CD4-positive, alpha-beta memory T cell (primary cell): ENCODE data around the gene SSR4. TPM values are rescaled to one million over a fixed set of nuclear protein-coding genes. Genes with fewer than 3 reads are reported as not detected.

ENCODE experiments used
- CTCF ChIA-PET: fragments of 350-600 bp; sonication (Branson Sonifier 250); formaldehyde crosslinking; loops from one replicate; lab custom pipeline; 2021; ENCODE audit warnings: inconsistent platforms; ENCODE audit not compliant: partially characterized antibody; lab: Charles Lee
- POLR2A ChIA-PET: fragments of 350-600 bp; sonication (Branson Sonifier 250); formaldehyde crosslinking; loops from one replicate; lab custom pipeline; 2021; ENCODE audit not compliant: partially characterized antibody; lab: Charles Lee
- DNase-seq, 5 donors: peaks; one replicate each; pipeline versions ENCODE4 v3.0.0 to v3.0.0-alpha.2; 2020 to 2022; ENCODE audit warnings: mixed read lengths in 1 of 5
- H3K27ac ChIP-seq: one replicate; pipeline ENCODE4 v1.7.0; 2013; ENCODE audit warnings: low read depth, low read length
- H3K27me3 ChIP-seq: 2 replicates; pipeline ENCODE4 v1.7.0; 2013; ENCODE audit warnings: mild to moderate bottlenecking, low read length, moderate library complexity; ENCODE audit not compliant: insufficient read depth
- H3K36me3 ChIP-seq: 2 replicates; pipeline ENCODE4 v1.7.0; 2013; ENCODE audit warnings: mild to moderate bottlenecking, low read length, moderate library complexity; ENCODE audit not compliant: insufficient read depth
- H3K4me1 ChIP-seq: 2 replicates; pipeline ENCODE4 v1.7.0; 2013; ENCODE audit warnings: mild to moderate bottlenecking, low read length, moderate library complexity; ENCODE audit not compliant: insufficient read depth
- H3K4me3 ChIP-seq, 2 donors: one replicate each; pipeline ENCODE4 v1.7.0; 2013; ENCODE audit warnings: low read length in 2 of 2, mild to moderate bottlenecking in 1 of 2
- H3K9me3 ChIP-seq, 2 donors: one replicate each; pipeline ENCODE4 v1.7.0; 2013; ENCODE audit warnings: low read length in 2 of 2, control low read depth in 1 of 2; ENCODE audit not compliant: control insufficient read depth in 1 of 2
- H3K27ac Mint-ChIP-seq, 7 donors: one replicate each; pipeline ENCODE4 v1.8.0; 2020 to 2021; ENCODE audit warnings: mixed read lengths in 7 of 7, mild to moderate bottlenecking in 6 of 7, inconsistent platforms in 3 of 7, moderate library complexity in 3 of 7
- H3K27me3 Mint-ChIP-seq, 2 donors: one replicate each; pipeline ENCODE4 v1.8.0; 2020 to 2021; ENCODE audit warnings: mixed read lengths in 2 of 2
- H3K36me3 Mint-ChIP-seq, 2 donors: one replicate each; pipeline ENCODE4 v1.8.0; 2020 to 2021; ENCODE audit warnings: mixed read lengths in 2 of 2, inconsistent platforms in 1 of 2, mild to moderate bottlenecking in 1 of 2
- H3K4me1 Mint-ChIP-seq, 4 donors: one replicate each; pipeline ENCODE4 v1.8.0; 2020 to 2021; ENCODE audit warnings: mixed read lengths in 4 of 4, mild to moderate bottlenecking in 1 of 4
- H3K4me3 Mint-ChIP-seq, 8 donors: one replicate each; pipeline ENCODE4 v1.8.0; 2020 to 2021; ENCODE audit warnings: mixed read lengths in 8 of 8, mild to moderate bottlenecking in 7 of 8, moderate library complexity in 6 of 8, inconsistent platforms in 3 of 8
- H3K9me3 Mint-ChIP-seq, 8 donors: one replicate each; pipeline ENCODE4 v1.8.0; 2020 to 2021; ENCODE audit warnings: mixed read lengths in 8 of 8, mild to moderate bottlenecking in 5 of 8, inconsistent platforms in 3 of 8, moderate library complexity in 1 of 8
- intact Hi-C: fragments of 100-400 bp; cut with micrococcal nuclease; formaldehyde crosslinking; loops from one replicate; pipeline ENCODE4 v1.15.1; 2023
- polyA plus RNA-seq, 2 donors: library from polyadenylated mRNA; unstranded; fragments of 300-500 nt; fragmentation: Illumina TruSeq; gene quantifications; one replicate each; pipeline ENCODE4 v1.2.3, GENCODE V29; 2021
- total RNA-seq, 2 experiments: library from RNA; stranded (reverse); gene quantifications; one replicate each; pipeline ENCODE4 v1.2.3, GENCODE V29; 2021

The SSR4 gene
- total and polyA plus RNA-seq, 4 experiments from 2014 or later: 216 to 618 (median 350) TPM

- H3K9me3 Mint-ChIP-seq: no peaks in the 10 kb centered on the region
- Histone ChIP-seq H3K36me3 (no peaks in the 10 kb centered on the region), H3K4me1 (no peaks in the 10 kb centered on the region), H3K4me3 (no peak overlapping the region), H3K9me3 (no peaks in the 10 kb centered on the region), H3K27ac (no peak overlapping the region), H3K27me3 (no peaks in the 10 kb centered on the region)
- intact Hi-C loops: no loop called here
- H3K36me3 Mint-ChIP-seq: no peaks in the 10 kb centered on the region
- DNase-seq: no peak
- ChIA-PET CTCF (no interaction called here), POLR2A (no interaction called here)
- peaks cover 3 to 6% of the 10 kb centered on the region in 2 donors for H3K27me3 Mint-ChIP-seq
- peak overlapping the region in 2 of 7 donors; percentile 45 to 48 for H3K27ac Mint-ChIP-seq
- H3K4me3 Mint-ChIP-seq: no peak overlapping the region
- peaks cover 0 to 7% (median 4%) of the 10 kb centered on the region in 4 donors for H3K4me1 Mint-ChIP-seq
Measured at GRCh38 chrX:153779891-153780677, 14.4 kb upstream of the SSR4 start.

- Histone ChIP-seq H3K27me3 (no peaks in the 10 kb centered on the region), H3K9me3 (no peaks in the 10 kb centered on the region), H3K27ac (no peak within 1 kb of the TSS), H3K4me1 (no peaks in the 10 kb centered on the region), H3K4me3 (no peak within 1 kb of the TSS), H3K36me3 (no peaks in the 10 kb centered on the region)
- H3K36me3 Mint-ChIP-seq: peaks cover 0 to 2% of the 10 kb centered on the region in 2 donors
- peaks cover 0 to 7% (median 4%) of the 10 kb centered on the region in 4 donors for H3K4me1 Mint-ChIP-seq
- no peak for DNase-seq
- ChIA-PET CTCF (no interaction called here), POLR2A (interaction anchor here (0.9 kb wide), 1 partner anchor 145 kb away, joined by 3 read pairs; the partner anchor contains the start of gene ARHGAP4)
- intact Hi-C loops: no loop called here
- H3K9me3 Mint-ChIP-seq: no peaks in the 10 kb centered on the region
- peaks cover 3 to 6% of the 10 kb centered on the region in 2 donors for H3K27me3 Mint-ChIP-seq
- no peak within 1 kb of the TSS for H3K4me3 Mint-ChIP-seq
- H3K27ac Mint-ChIP-seq: peak within 1 kb of the TSS in 1 of 7 donors; percentile 48
Measured at GRCh38 chrX:153780678-153781427, 13.6 kb upstream of the SSR4 start, which contains the start of gene SRPK3. SRPK3 (plus strand) TSS chrX:153781041; CDS start chrX:153781087, 46 bp downstream.

- Histone ChIP-seq H3K27ac (no peak overlapping the region), H3K9me3 (no peaks in the 10 kb centered on the region), H3K36me3 (no peaks in the 10 kb centered on the region), H3K4me3 (no peak overlapping the region), H3K27me3 (no peaks in the 10 kb centered on the region), H3K4me1 (no peaks in the 10 kb centered on the region)
- H3K27me3 Mint-ChIP-seq: peaks cover 3 to 6% of the 10 kb centered on the region in 2 donors
- no peak for DNase-seq
- intact Hi-C loops: no loop called here
- ChIA-PET POLR2A (interaction anchor here (0.7 to 1.5 kb wide), 3 partner anchors 10 to 145 kb away, joined by 3 read pairs; partner anchors contain the start of gene ARHGAP4), CTCF (no interaction called here)
- no peak overlapping the region for H3K27ac Mint-ChIP-seq
- H3K9me3 Mint-ChIP-seq: no peaks in the 10 kb centered on the region
- H3K4me1 Mint-ChIP-seq: peaks cover 0 to 7% (median 4%) of the 10 kb centered on the region in 4 donors
- H3K36me3 Mint-ChIP-seq: peaks cover 3 to 6% of the 10 kb centered on the region in 2 donors
- no peak overlapping the region for H3K4me3 Mint-ChIP-seq
Measured at GRCh38 chrX:153781428-153782047, 12.9 kb upstream of the SSR4 start.

- Mint-ChIP-seq H3K27ac (no peak overlapping the region), H3K27me3 (peaks cover 3 to 6% of the 10 kb centered on the region in 2 donors), H3K4me3 (no peak overlapping the region), H3K4me1 (peaks cover 0 to 7% (median 4%) of the 10 kb centered on the region in 4 donors), H3K9me3 (no peaks in the 10 kb centered on the region), H3K36me3 (peaks cover 4 to 9% of the 10 kb centered on the region in 2 donors)
- no peaks in the 10 kb centered on the region for H3K36me3 ChIP-seq
- POLR2A ChIA-PET: interaction anchor here (0.7 to 1.5 kb wide), 2 partner anchors 10 to 124 kb away, joined by 3 read pairs; no protein-coding TSS in a partner anchor
- H3K4me1 ChIP-seq: no peaks in the 10 kb centered on the region
- no peak for DNase-seq
- no peaks in the 10 kb centered on the region for H3K27me3 ChIP-seq
- CTCF ChIA-PET: no interaction called here
- intact Hi-C loops: no loop called here
- no peaks in the 10 kb centered on the region for H3K9me3 ChIP-seq
- no peak overlapping the region for H3K4me3 ChIP-seq
- no peak overlapping the region for H3K27ac ChIP-seq
Measured at GRCh38 chrX:153782313-153782712, 12.2 kb upstream of the SSR4 start.

GRCh38 chrX:153782871-153783270, 11.6 kb upstream of the SSR4 start:
- intact Hi-C loops: no loop called here
- peaks cover 4 to 10% of the 10 kb centered on the region in 2 donors for H3K36me3 Mint-ChIP-seq
- peaks cover 0 to 7% (median 4%) of the 10 kb centered on the region in 4 donors for H3K4me1 Mint-ChIP-seq
- H3K36me3 ChIP-seq: no peaks in the 10 kb centered on the region
- H3K4me3 Mint-ChIP-seq: no peak overlapping the region
- peaks cover 3 to 6% of the 10 kb centered on the region in 2 donors for H3K27me3 Mint-ChIP-seq
- ChIA-PET POLR2A (interaction anchor here (1.5 kb wide), 1 partner anchor 123 kb away, joined by 3 read pairs; no protein-coding TSS in a partner anchor), CTCF (no interaction called here)
- H3K9me3 ChIP-seq: no peaks in the 10 kb centered on the region
- no peak for DNase-seq
- no peak overlapping the region for H3K4me3 ChIP-seq
- no peaks in the 10 kb centered on the region for H3K4me1 ChIP-seq
- H3K27ac Mint-ChIP-seq: no peak overlapping the region
- no peak overlapping the region for H3K27ac ChIP-seq
- no peaks in the 10 kb centered on the region for H3K27me3 ChIP-seq
- H3K9me3 Mint-ChIP-seq: no peaks in the 10 kb centered on the region

- H3K36me3 ChIP-seq: no peaks in the 10 kb centered on the region
- H3K4me1 ChIP-seq: no peaks in the 10 kb centered on the region
- Mint-ChIP-seq H3K4me3 (no peak overlapping the region), H3K27me3 (peaks cover 3 to 6% of the 10 kb centered on the region in 2 donors), H3K9me3 (no peaks in the 10 kb centered on the region), H3K27ac (no peak overlapping the region), H3K36me3 (peaks cover 4 to 10% of the 10 kb centered on the region in 2 donors), H3K4me1 (peaks cover 0 to 7% (median 4%) of the 10 kb centered on the region in 4 donors)
- DNase-seq: no peak
- POLR2A ChIA-PET: no interaction called here
- intact Hi-C loops: no loop called here
- CTCF ChIA-PET: no interaction called here
- H3K9me3 ChIP-seq: no peaks in the 10 kb centered on the region
- no peak overlapping the region for H3K4me3 ChIP-seq
- H3K27me3 ChIP-seq: no peaks in the 10 kb centered on the region
- H3K27ac ChIP-seq: no peak overlapping the region
Measured at GRCh38 chrX:153783378-153784013, 11.0 kb upstream of the SSR4 start.
